ENCODE data around the gene CSF2RB. TPM values are rescaled to one million over a fixed set of nuclear protein-coding genes. Genes with fewer than 3 reads are reported as not detected.

CSF2RB gene
- total and polyA plus RNA-seq, 2 of the 13 experiments (the other 11 are each of a cell fraction or from before 2014, with no cell fraction given): not detected

- H3K9me3 ChIP-seq (ENCODE audit: low read length): no peaks in the 10 kb centered on the region
- DNase-seq (ENCODE audit: low spot score) (no peak), ATAC-seq (no peak), FAIRE-seq (no peak)
- under 1% methylated on average over 8 of the region's 8 CpGs for WGBS (ENCODE audit: low lambda C conversion rate)
- H3K4me2 ChIP-seq (ENCODE audit: low read depth, low read length): no peak overlapping the region
- intact Hi-C loops (cut with micrococcal nuclease; ENCODE audit: unreplicated experiment) (no loop called here), in situ Hi-C loops (cut with HindIII; ENCODE audit: extremely low pct_ligation_motif_present, low pct_unique_long_range_greater_than_20kb) (no loop called here)
- H3K9ac ChIP-seq (ENCODE audit: insufficient read depth, low read depth, low read length): no peak overlapping the region
- no TSS peak for BruUV-seq (replicated peaks)
- H3K27me3 ChIP-seq (ENCODE audit: control insufficient read depth in 1 of 2, insufficient read depth in 2 of 2, low read length in 2 of 2): peaks cover 5 to 22% of the 10 kb centered on the region in 2 experiments; a peak in 4 of 5 replicates
- no peaks in the 10 kb centered on the region for H4K20me1 ChIP-seq (ENCODE audit: insufficient read depth, low read length)
- CTCF ChIA-PET (ENCODE audit: low intra/inter-chr PET ratio, low total read pairs): no interaction called here
- TF ChIP-seq MAZ (IDR thresholded peaks at IDR 0.05; ENCODE audit: borderline replicate concordance, low read depth, low read length) (no peak), MAZ (CRISPR knock-in tag; IDR thresholded peaks at IDR 0.05; ENCODE audit: low read depth) (no peak), FOXA3 (CRISPR knock-in tag; IDR thresholded peaks at IDR 0.05) (no peak), ZBTB14 (CRISPR knock-in tag; IDR thresholded peaks at IDR 0.05) (no peak), HBP1 (CRISPR knock-in tag; IDR thresholded peaks at IDR 0.05; ENCODE audit: low read depth) (no peak), THAP7 (CRISPR knock-in tag; IDR thresholded peaks at IDR 0.05) (no peak), NR2F2 (IDR thresholded peaks at IDR 0.05; ENCODE audit: borderline replicate concordance, low read depth) (no peak), MIER3 (CRISPR knock-in tag; IDR thresholded peaks at IDR 0.05; ENCODE audit: borderline replicate concordance) (no peak), ZNF460 (CRISPR knock-in tag; IDR thresholded peaks at IDR 0.05; ENCODE audit: borderline replicate concordance) (no peak), ZNF570 (CRISPR knock-in tag; IDR thresholded peaks at IDR 0.05; ENCODE audit: borderline replicate concordance) (no peak)
- no peak overlapping the region for H3K4me3 ChIP-seq (replicated peaks in 1 of 3; ENCODE audit: insufficient read depth in 1 of 3, low read depth in 2 of 3, low read length in 3 of 3)
- H3K79me2 ChIP-seq (ENCODE audit: insufficient read depth, low read length): no peaks in the 10 kb centered on the region
- POLR2A ChIA-PET: no interaction called here
- no peak overlapping the region for H2AFZ ChIP-seq (ENCODE audit: low read length)
- H3K4me1 ChIP-seq (ENCODE audit: insufficient read depth, low read length): no peaks in the 10 kb centered on the region
- H3K27ac ChIP-seq (ENCODE audit: extremely low read length, insufficient read depth, low read length): no peak overlapping the region
- no peaks in the 10 kb centered on the region for H3K36me3 ChIP-seq (replicated peaks in 1 of 2; ENCODE audit: control insufficient read depth in 1 of 2, insufficient read depth in 2 of 2, low read length in 2 of 2)
These were observed 568 bp upstream of the CSF2RB start for GRCh38 chr22:36912694-36913426.

Data from HepG2 (cell line).